ENCODE measurements around the gene TMEM240.

Gene TMEM240

DNA sequence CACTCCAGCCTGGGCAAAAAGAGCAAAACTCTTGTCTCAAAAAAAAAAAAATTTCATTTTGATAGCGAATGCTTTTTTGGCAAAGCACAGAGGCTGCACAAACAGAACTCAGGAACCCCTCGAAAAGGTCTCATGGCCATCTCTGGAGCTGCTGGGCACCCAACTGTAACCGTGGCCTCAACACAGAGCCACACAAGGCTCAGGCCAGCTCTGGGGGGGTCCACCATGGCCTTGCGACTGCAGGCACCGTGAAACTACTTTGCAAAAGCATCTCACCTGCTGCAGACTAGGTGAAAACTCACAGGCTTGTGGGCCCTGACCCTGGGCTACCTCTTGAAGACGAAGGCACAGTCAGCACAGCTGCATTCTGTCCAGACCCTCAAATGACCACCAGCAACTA is 16.1 kb upstream of the TMEM240 start:
- no peak overlapping the region for H3K27ac ChIP-seq
- H3K4me3 ChIP-seq = no peak overlapping the region
- no peak for DNase-seq (ENCODE audit: low spot score)

DNA sequence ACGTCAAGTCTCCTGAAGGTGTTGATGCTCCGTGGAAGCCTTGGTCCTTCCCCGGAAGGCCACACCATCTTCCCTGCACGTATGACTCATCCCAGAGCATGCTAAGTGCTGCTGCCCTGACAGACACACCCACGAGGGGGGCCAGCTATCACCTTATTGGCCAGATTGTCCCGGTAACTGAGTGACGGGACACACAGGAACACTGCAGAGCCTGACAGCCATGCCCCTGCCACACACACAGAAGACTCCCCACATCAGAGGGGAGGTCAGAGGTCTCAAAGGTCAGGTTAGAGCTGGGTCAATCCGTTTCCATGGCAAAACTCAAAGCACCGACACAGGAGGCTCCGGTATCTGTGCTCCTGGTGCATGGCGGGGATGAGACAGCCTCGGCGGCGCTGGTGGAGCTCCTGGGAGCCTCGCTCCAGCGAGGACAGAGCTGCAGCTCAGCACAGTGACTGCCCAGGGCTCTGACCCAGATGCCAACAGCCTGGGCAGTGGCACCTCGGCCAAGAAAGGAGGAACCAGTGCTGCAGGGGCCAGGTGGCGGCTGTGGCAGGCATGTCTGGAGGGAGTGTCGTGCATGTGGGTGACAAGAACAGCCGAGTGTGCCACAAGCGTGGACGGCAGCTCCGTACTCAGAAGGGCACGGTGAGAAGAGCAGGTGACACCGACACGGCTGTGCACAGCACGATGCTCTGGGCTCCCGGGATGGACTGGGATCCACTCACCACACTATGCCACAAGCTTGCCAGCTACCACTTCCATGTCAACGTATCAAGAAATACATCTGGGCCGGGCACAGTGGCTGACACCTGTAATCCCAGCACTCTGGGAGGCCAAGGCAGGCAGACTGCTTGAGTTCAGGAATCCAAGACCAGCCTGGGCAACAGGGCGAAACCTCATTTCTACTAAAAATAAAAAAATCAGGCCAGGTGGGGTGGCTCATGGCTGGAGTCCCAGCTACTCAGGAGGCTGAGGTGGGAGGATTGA is 14.8 kb upstream of the TMEM240 start:
- H3K27ac ChIP-seq = peak overlapping the region in 1 of 2 donors; percentile 0
- H3K4me3 ChIP-seq = no peak overlapping the region
- DNase-seq (ENCODE audit: low spot score) = no peak
- TF ChIP-seq, protein P1, sequence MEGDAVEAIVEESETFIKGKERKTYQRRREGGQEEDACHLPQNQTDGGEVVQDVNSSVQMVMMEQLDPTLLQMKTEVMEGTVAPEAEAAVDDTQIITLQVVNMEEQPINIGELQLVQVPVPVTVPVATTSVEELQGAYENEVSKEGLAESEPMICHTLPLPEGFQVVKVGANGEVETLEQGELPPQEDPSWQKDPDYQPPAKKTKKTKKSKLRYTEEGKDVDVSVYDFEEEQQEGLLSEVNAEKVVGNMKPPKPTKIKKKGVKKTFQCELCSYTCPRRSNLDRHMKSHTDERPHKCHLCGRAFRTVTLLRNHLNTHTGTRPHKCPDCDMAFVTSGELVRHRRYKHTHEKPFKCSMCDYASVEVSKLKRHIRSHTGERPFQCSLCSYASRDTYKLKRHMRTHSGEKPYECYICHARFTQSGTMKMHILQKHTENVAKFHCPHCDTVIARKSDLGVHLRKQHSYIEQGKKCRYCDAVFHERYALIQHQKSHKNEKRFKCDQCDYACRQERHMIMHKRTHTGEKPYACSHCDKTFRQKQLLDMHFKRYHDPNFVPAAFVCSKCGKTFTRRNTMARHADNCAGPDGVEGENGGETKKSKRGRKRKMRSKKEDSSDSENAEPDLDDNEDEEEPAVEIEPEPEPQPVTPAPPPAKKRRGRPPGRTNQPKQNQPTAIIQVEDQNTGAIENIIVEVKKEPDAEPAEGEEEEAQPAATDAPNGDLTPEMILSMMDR (IDR thresholded peaks at IDR 0.05) = no peak

More for the DNA sequence above, 16.1 kb upstream of the TMEM240 start:
- TF ChIP-seq, protein P1 (IDR thresholded peaks at IDR 0.05) = no peak

DNA sequence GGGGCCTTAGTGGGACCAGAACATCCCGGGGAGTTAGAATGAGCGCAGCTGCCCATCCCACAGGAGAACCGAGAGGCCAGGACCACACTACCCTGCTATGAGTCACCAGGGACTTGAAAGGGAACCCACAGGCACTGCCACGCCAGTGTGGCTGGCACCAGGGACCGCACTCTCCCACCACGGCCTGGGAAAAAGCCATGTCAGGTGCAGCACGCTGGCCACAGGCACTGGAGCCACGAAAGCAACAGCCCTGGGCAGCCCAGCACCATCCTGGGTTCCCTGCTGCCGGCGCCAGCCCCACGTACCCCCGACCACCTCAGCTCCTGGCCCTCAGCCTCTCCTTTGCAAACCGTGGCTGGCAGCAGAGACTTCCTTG is 14.1 kb upstream of the TMEM240 start:
- H3K27ac ChIP-seq = peak overlapping the region in 1 of 2 donors; percentile 0
- TF ChIP-seq, protein P1 (IDR thresholded peaks at IDR 0.05) = no peak
- DNase-seq (ENCODE audit: low spot score) = no peak
- H3K4me3 ChIP-seq = no peak overlapping the region

DNA sequence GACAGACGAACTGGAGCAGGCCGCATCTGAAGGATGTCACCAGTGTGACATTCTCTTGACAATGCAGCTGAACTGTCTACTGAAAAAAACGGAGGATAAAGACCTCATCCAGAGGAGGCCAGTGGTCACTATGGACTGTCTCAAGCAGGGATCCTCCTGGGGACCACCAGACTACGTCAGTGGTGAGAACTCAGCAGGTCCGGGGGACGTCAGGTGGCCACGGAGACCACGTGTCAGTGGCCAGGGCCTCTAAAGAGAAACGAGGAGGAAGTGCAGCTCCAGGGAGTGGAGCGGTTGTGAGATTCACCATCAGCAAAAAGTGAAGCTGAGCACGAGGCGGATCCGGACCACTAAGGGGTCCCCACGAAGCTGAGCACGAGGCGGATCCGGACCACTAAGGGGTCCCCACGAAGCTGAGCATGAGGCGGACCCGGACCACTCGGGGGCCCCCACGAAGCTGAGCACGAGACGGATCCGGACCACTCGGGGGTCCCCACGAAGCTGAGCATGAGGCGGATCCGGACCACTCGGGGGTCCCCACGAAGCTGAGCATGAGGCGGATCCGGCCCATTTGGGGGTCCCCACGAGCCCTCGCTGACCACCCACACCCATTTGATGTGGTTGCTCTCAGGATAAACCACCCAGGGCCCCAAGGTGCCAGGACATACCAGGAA is 13.5 kb upstream of the TMEM240 start:
- no peak overlapping the region for H3K27ac ChIP-seq
- H3K4me3 ChIP-seq = no peak overlapping the region
- TF ChIP-seq, protein P1 (IDR thresholded peaks at IDR 0.05) = no peak
- no peak for DNase-seq (ENCODE audit: low spot score)

DNA sequence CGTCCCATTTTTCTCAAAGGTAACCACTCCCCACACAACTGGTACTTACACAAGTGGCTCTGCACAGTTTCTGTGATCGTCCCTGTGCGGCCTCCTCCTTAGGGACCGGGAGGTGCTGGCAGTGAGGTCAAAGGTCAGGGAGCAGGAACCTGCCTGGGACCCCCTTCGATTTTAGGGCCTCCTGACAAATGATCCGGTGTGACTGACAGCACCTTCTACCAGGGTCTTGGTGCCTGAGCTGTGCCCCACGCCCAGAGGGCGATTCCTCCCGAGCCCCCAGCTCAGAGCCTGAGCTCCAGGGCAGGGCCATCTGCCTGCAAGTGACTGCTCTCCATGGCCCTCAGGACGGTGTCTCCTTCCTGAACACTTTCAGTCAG is 11.8 kb upstream of the TMEM240 start:
- H3K4me3 ChIP-seq = no peak overlapping the region
- TF ChIP-seq, protein P1 (IDR thresholded peaks at IDR 0.05) = no peak
- H3K27ac ChIP-seq = peak overlapping the region in 1 of 2 donors; percentile 10
- no peak for DNase-seq (ENCODE audit: low spot score)

DNA sequence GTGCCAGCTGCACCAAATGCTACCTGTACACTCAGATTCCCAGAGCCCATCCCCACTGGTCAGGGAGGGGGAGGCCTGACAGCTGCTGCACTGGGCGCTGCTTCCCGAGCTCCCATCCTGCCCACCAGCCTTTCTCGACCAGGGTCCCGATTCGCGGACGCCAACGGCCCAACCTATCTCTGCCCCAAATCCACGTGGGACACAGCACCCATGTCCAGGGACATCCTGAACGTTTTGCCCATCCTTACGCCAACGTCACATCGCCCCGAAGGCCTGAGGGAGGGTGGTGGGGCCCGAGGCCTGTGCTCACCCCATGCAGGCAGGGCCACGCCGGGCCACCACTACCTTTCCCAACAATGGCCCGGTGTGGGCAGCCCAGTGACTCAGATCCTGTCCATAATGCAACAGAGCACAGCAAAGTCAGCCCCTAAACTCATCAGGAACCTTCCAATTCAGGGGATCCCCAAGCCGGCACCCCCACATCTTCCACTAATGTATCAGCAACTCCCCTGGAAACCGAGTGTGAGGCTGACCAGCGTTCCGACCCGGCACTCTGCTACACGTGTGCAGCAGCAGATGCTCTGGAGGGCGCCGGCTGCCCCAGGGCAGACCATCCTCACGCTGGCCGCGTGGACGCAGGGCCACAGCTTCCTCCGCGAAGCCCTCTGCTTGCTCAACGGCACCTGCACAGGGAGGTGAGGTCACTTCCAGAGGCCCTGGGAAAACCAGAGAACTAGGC is 11.3 kb upstream of the TMEM240 start:
- no peak overlapping the region for H3K27ac ChIP-seq
- no peak overlapping the region for H3K4me3 ChIP-seq
- TF ChIP-seq, protein P1 (IDR thresholded peaks at IDR 0.05) = no peak
- no peak for DNase-seq (ENCODE audit: low spot score)

Measured in coronary artery (tissue), 2 donors.